ENCODE measurements around the gene TSHZ3.
A peak's percentile ranks its signal among the peaks of the same experiment; 100 is the strongest.

Gene TSHZ3, protein sequence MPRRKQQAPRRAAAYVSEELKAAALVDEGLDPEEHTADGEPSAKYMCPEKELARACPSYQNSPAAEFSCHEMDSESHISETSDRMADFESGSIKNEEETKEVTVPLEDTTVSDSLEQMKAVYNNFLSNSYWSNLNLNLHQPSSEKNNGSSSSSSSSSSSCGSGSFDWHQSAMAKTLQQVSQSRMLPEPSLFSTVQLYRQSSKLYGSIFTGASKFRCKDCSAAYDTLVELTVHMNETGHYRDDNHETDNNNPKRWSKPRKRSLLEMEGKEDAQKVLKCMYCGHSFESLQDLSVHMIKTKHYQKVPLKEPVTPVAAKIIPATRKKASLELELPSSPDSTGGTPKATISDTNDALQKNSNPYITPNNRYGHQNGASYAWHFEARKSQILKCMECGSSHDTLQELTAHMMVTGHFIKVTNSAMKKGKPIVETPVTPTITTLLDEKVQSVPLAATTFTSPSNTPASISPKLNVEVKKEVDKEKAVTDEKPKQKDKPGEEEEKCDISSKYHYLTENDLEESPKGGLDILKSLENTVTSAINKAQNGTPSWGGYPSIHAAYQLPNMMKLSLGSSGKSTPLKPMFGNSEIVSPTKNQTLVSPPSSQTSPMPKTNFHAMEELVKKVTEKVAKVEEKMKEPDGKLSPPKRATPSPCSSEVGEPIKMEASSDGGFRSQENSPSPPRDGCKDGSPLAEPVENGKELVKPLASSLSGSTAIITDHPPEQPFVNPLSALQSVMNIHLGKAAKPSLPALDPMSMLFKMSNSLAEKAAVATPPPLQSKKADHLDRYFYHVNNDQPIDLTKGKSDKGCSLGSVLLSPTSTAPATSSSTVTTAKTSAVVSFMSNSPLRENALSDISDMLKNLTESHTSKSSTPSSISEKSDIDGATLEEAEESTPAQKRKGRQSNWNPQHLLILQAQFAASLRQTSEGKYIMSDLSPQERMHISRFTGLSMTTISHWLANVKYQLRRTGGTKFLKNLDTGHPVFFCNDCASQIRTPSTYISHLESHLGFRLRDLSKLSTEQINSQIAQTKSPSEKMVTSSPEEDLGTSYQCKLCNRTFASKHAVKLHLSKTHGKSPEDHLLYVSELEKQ

GRCh38 chr19:31349160-31349881 is at the start of gene TSHZ3:
Gene TSHZ3 (minus strand): TSS chr19:31349436. CDS start chr19:31349219, 217 bp downstream.
- peak; percentile 51 to 75 for DNase-seq

GRCh38 chr19:31397308-31397707 is 48.1 kb upstream of the TSHZ3 start:
- no peak for DNase-seq

- DNase-seq, result no peak
Observed at GRCh38 chr19:31392464-31392863, 43.2 kb upstream of the TSHZ3 start.

GRCh38 chr19:31391518-31391917 is 42.3 kb upstream of the TSHZ3 start:
- no peak for DNase-seq

DNA sequence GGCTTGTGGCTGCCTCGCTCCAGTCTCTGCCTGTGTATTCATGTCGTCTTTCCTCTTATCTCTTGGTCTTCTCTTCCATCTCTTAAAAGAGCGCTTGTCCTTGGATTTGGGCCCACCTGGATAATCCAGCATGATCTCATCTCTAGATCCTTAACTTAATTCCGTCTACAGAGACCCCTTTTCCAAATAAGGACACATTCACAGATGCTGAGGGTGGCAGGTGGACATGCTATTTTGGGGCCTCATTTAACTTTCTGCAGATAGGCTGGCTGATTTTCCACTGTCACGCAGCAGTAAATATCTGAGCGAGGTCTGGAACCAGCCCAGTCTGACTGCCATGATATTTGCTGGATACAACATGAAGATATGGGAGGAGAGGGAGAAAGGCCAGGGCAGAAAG is 41.5 kb upstream of the TSHZ3 start:
- no peak for DNase-seq

- DNase-seq, result no peak
Observed at GRCh38 chr19:31389874-31390273, 40.6 kb upstream of the TSHZ3 start.

DNA sequence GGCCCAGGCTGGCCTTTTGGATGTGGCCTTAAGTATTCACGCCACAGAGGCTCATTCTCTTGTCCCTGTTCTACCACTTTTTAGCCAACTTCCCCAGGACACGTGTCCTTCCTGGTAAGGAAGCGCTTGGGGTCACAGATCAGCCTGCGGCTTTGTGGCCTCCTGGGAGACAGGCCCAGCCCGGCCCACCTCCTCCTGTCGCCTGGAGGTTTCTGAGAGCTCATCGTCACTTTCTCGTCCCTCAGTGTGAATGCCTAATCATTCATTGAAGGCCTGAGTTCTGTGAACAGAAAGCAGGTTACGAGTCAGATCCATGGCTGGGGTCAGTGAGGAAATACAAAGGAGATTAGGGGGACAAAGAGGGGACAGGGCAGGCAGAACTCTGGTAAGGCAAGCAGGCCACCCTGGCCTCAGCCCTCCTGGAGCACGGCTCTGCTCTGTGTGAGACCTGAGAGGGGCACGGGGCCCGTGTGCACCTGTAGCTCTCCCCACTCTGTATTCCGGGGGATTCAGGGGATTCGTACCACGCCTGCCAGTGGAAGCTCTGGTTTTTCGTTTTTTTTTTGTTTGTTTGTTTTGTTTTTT is 38.6 kb upstream of the TSHZ3 start:
- DNase-seq, result no peak

GRCh38 chr19:31386806-31387205 is 37.6 kb upstream of the TSHZ3 start:
- no peak for DNase-seq

GRCh38 chr19:31385744-31386143 is 36.5 kb upstream of the TSHZ3 start:
- DNase-seq, result no peak

GRCh38 chr19:31383553-31383952 is 34.3 kb upstream of the TSHZ3 start:
- DNase-seq, result no peak

- DNase-seq, result no peak
Observed at GRCh38 chr19:31380854-31381253, 31.6 kb upstream of the TSHZ3 start.

GRCh38 chr19:31378404-31378803 is 29.2 kb upstream of the TSHZ3 start:
- no peak for DNase-seq

GRCh38 chr19:31377736-31378135 is 28.5 kb upstream of the TSHZ3 start:
- no peak for DNase-seq

GRCh38 chr19:31372246-31372781 is 23.1 kb upstream of the TSHZ3 start:
- no peak for DNase-seq

DNA sequence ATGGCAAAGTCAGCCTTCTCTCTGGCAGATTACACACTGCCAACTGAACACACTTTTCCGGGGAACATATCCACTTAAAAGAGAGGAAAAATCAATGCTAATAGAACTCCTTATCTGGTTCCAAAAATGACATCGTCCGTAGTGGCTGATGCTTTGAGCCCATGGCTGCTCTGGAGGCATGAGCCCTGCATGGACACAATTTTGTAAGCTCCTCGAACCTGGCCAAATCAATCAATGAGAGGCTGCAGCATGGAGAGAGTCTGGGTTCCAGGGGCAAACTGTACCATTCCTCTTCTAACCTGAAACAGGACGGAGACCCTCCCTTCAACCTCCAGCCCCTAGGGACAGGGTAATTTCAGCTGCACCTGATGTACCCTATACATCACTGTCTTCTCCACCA is 21.0 kb upstream of the TSHZ3 start:
- no peak for DNase-seq

DNA sequence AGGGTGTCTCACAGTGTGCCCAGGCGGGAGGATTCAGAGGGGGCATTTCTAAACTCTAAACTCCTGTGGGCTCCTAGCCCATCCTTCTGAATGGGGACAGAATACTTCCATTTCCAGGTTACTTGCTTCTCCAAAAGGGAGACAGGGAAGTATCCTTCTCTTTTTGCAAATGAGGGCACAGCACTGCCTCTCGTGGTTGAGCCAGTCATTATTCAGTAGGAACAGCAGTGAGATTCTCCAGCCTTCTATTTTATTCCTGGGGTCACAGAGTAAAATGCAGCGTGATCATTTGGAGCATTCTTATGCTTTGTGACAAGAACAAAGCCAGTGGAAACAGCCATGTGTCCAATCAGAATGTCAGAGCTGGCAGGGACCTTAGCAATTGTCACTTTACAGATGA is 15.7 kb upstream of the TSHZ3 start:
- DNase-seq, result no peak

DNA sequence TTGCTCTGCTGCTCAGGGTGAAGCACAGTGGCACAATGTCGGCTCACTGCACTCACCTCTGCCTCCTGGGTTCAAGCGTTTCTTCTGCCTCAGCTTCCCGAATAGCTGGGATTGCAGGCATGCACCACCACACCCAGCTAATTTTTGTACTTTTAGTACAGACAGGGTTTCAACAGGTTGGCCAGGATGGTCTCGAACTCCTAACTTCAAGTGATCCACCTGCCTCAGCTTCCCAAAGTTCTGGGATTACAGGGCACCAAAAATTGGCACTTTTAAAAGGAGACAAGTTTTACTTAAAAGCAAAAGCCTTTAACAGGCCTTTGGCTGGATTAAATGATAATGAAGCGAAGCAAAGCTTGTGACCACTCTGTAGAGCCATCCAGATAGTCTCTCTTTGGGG is 12.5 kb upstream of the TSHZ3 start:
- DNase-seq, result no peak

DNA sequence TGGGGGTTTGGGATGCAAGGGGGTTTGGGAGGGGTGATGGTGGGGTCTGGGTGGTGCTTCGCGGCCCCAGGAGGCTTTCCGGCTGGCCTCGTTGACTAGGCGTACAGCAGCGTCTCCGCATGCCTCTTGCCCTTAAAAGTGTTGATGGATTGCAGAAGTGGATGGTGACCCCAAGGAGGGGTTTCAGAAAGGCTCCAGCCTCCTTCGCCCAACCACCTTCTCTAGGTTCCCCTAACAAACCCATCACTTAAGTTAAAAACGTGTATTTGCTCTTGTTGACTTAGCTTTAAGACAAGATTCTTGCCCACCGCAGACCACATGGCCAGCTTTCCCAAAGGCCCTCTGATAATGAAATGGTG is 8.1 kb upstream of the TSHZ3 start:
- DNase-seq, result no peak

DNA sequence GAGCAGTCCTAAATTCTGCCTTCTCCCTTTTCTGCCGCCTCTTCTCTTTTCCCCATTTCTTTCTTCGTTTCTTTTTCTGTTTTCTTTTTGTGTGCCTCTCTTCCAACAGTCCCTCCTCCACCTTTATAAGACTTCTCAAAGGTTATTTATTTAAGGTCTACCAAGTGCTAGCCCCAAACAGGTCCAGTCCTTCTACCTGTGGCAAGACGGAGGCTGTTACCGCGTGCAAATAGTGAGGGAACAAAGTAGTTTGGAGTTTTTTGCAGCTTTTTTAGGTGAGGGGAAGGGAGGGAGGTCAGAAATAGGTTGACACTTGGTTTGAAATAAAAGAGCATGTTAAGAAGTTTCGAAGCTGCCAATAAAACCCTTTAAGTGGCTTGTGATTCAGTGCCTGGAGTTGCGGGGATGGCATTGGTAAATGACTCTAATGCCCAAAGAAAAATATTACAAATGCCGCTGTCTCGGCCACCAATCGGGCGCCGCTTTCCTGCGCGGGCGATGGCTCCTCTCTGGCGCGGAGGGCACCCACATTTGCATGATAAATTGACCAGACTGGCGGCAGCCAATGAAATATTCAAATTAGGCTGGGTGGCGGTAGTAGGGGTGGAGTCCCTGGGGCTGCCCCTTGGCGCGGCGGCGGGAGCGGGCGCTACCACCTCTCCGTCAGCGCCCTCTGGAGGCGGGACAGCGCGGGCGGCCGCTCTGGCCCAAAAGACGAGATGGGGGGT is 7.5 kb upstream of the TSHZ3 start:
- peak; percentile 45 to 68 for DNase-seq

DNA sequence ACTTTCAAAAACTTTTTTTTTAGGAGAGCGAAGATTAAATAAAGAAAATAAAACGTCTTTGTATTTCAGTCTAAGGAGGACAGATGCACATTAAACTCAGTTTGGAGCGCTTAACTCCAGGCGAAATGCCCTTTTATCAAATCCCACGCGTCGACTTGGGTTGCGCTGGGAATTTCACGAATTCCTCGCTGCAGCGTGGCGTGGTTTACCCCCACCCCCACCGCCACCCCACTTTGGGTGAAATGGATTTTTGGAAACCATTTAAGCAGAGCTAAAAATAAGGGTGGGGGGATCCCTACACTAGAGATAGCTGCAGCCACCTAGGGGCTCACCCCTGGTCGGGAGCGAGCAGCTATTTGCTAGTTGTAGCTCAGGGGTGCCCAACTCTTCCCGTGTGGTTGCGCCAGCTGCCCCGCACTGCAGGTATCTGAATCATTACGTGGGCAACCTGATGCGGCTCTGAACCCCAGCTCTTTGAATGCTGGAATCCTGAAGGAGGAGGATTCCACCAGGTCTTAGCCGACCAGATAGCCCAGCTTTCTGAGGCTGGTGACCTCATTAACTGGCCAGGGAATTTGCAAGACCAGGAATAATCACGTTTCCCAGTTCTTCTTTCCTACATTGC is 6.5 kb upstream of the TSHZ3 start:
- no peak for DNase-seq
